GM19043 (cell line): ENCODE results near the gene ABLIM2.

Source experiments
- ATAC-seq: cut with Tn5 transposase; IDR thresholded peaks from one replicate; pipeline ENCODE4 v1.9.1; 2021; ENCODE audit warnings: low read depth; ENCODE audit not compliant: unreplicated experiment

Gene ABLIM2

GRCh38 chr4:8013976-8014726 lies 144.5 kb downstream of the ABLIM2 start:
- ATAC-seq: no peak

- ATAC-seq: no peak
Observed at GRCh38 chr4:8012517-8012916, 146.1 kb downstream of the ABLIM2 start.

GRCh38 chr4:8010618-8011017 lies 148.0 kb downstream of the ABLIM2 start:
- ATAC-seq: no peak

- no peak for ATAC-seq
Observed at GRCh38 chr4:8009710-8010511, 148.7 kb downstream of the ABLIM2 start.

GRCh38 chr4:8009097-8009496 lies 149.5 kb downstream of the ABLIM2 start:
- ATAC-seq: no peak

- no peak for ATAC-seq
Observed at GRCh38 chr4:8008391-8008790, 150.2 kb downstream of the ABLIM2 start.

- no peak for ATAC-seq
Observed at GRCh38 chr4:8007581-8007980, 151.0 kb downstream of the ABLIM2 start.

GRCh38 chr4:8006471-8006870 lies 152.1 kb downstream of the ABLIM2 start:
- ATAC-seq: no peak

GRCh38 chr4:8005814-8006215 lies 152.8 kb downstream of the ABLIM2 start:
- no peak for ATAC-seq

GRCh38 chr4:8005033-8005808 lies 153.4 kb downstream of the ABLIM2 start:
- no peak for ATAC-seq

GRCh38 chr4:8004066-8004465 lies 154.5 kb downstream of the ABLIM2 start:
- no peak for ATAC-seq

- no peak for ATAC-seq
Observed at GRCh38 chr4:8002525-8003309, 155.9 kb downstream of the ABLIM2 start.

GRCh38 chr4:8001564-8002355 lies 156.9 kb downstream of the ABLIM2 start:
- no peak for ATAC-seq

GRCh38 chr4:8000721-8001491 lies 157.7 kb downstream of the ABLIM2 start:
- no peak for ATAC-seq

- ATAC-seq: no peak
Observed at GRCh38 chr4:8000247-8000646, 158.4 kb downstream of the ABLIM2 start.

GRCh38 chr4:7999695-8000094 lies 158.9 kb downstream of the ABLIM2 start:
- no peak for ATAC-seq

GRCh38 chr4:7999279-7999678 lies 159.3 kb downstream of the ABLIM2 start:
- ATAC-seq: no peak

GRCh38 chr4:7998447-7998846 lies 160.2 kb downstream of the ABLIM2 start:
- no peak for ATAC-seq

GRCh38 chr4:7995866-7996265 lies 162.7 kb downstream of the ABLIM2 start:
- ATAC-seq: no peak
